SH-SY5Y (cell line): ENCODE measurements around the gene IGSF3.

Experiments
- GATA2 ChIP-seq: IDR thresholded peaks from 2 replicates; pipeline ENCODE4 v1.6.1; 2011; ENCODE audit warnings: mild to moderate bottlenecking, low read depth, low read length
- GATA3 ChIP-seq: IDR thresholded peaks from 2 replicates; pipeline ENCODE4 v1.6.1; 2011; ENCODE audit warnings: low read depth, mild to moderate bottlenecking, low read length, moderate library complexity

DNA sequence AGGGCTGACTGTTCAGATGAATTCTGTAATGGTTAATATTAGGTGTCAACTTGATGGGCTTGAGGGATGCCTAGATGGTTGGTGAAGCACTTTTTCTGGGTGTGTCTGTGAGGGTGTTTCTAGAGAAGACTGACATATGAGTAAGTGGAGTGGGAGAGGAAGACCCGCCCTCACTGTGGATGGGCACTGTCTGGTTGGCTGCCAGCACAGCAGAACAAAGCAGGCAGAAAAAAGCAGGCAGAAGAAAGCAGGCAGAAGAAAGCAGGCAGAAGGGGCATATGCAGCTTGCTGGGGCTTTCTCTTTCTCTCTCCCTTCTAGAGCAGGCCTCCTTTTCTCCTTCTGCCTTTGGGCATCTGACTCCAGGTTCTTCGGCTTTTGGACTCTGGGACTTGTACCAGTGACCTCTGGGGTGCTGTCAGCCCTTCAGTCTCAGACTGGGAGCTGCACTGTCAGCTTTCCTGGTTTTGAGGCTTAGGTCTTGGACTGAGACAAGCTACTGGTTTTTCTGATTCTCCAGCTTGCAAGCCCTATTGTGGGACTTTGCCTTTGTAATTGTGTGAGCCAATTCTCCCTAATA, 43.8 kb upstream of the IGSF3 start:
- TF ChIP-seq GATA3 (no peak), GATA2 (no peak)
